H1 (cell line): ENCODE results near the gene PSMC3.

Source experiments
- EGR1 ChIP-seq: IDR thresholded peaks from 2 replicates; pipeline ENCODE4 v1.6.1; 2011; ENCODE audit warnings: low read depth, low read length, borderline replicate concordance
- EZH2 ChIP-seq: fragments of 200-600 bp; sonication (generic); IDR thresholded peaks from 2 replicates; pipeline ENCODE4 v1.7.1; 2012; ENCODE audit warnings: low read depth, mild to moderate bottlenecking, moderate library complexity, low read length, inconsistent platforms; ENCODE audit not compliant: severe bottlenecking
- JUND ChIP-seq: IDR thresholded peaks from 2 replicates; pipeline ENCODE4 v1.6.1; 2011; ENCODE audit warnings: mild to moderate bottlenecking, improper control_type of control experiment, low read length
- MAX ChIP-seq: IDR thresholded peaks from 2 replicates; pipeline ENCODE4 v1.6.1; 2012; ENCODE audit warnings: inconsistent platforms
- POLR2A ChIP-seq, 2 experiments: IDR thresholded peaks; 1 replicate in 1 of 2; 2 replicates in 1 of 2; pipeline ENCODE4 v1.6.1; 2011; ENCODE audit warnings: low read depth in 2 of 2, low read length in 2 of 2, mild to moderate bottlenecking in 2 of 2; ENCODE audit errors: control extremely low read depth in 1 of 2
- POLR2AphosphoS5 ChIP-seq: IDR thresholded peaks from 2 replicates; pipeline ENCODE4 v1.6.1; 2011; ENCODE audit warnings: low read depth, low read length
- RAD21 ChIP-seq, 2 experiments: IDR thresholded peaks in 1 of 2; conservative IDR thresholded peaks in 1 of 2; 2 replicates each; pipeline ENCODE4 v1.6.1; 2011; ENCODE audit warnings: low read depth in 2 of 2, low read length in 2 of 2, improper control_type of control experiment in 1 of 2, inconsistent platforms in 1 of 2, mild to moderate bottlenecking in 1 of 2, moderate library complexity in 1 of 2
- RBBP5 ChIP-seq: IDR thresholded peaks from 2 replicates; pipeline ENCODE4 v1.7.1; 2012; ENCODE audit warnings: low read depth, mild to moderate bottlenecking, inconsistent platforms, low read length, moderate library complexity, borderline replicate concordance
- SUZ12 ChIP-seq: fragments of 200-600 bp; sonication (generic); IDR thresholded peaks from 2 replicates; pipeline ENCODE4 v1.6.1; 2012; ENCODE audit warnings: mild to moderate bottlenecking, inconsistent platforms, low read length, moderate library complexity, mixed read lengths
- TF ChIP-seq, protein P1 (sequence below): IDR thresholded peaks from 2 replicates; pipeline ENCODE4 v1.6.1; 2011; ENCODE audit warnings: low read depth, mild to moderate bottlenecking, low read length; ENCODE audit not compliant: insufficient read depth
- TF ChIP-seq, protein P2 (sequence below), 3 experiments: IDR thresholded peaks; 1 replicate in 2 of 3; 2 replicates in 1 of 3; pipeline versions ENCODE4 v1.5.1 to v1.6.1; 2011; ENCODE audit warnings: low read length in 3 of 3, mild to moderate bottlenecking in 3 of 3, inconsistent platforms in 2 of 3, low read depth in 1 of 3, moderate library complexity in 1 of 3; ENCODE audit not compliant: insufficient read depth in 1 of 3; ENCODE audit errors: control extremely low read depth in 1 of 3

GRCh38 chr11:47437218-47437745 lies 11.0 kb upstream of the PSMC3 start:
- no peak for TF ChIP-seq JUND
- TF ChIP-seq, protein P1, sequence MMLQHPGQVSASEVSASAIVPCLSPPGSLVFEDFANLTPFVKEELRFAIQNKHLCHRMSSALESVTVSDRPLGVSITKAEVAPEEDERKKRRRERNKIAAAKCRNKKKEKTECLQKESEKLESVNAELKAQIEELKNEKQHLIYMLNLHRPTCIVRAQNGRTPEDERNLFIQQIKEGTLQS = no peak
- TF ChIP-seq, protein P2, sequence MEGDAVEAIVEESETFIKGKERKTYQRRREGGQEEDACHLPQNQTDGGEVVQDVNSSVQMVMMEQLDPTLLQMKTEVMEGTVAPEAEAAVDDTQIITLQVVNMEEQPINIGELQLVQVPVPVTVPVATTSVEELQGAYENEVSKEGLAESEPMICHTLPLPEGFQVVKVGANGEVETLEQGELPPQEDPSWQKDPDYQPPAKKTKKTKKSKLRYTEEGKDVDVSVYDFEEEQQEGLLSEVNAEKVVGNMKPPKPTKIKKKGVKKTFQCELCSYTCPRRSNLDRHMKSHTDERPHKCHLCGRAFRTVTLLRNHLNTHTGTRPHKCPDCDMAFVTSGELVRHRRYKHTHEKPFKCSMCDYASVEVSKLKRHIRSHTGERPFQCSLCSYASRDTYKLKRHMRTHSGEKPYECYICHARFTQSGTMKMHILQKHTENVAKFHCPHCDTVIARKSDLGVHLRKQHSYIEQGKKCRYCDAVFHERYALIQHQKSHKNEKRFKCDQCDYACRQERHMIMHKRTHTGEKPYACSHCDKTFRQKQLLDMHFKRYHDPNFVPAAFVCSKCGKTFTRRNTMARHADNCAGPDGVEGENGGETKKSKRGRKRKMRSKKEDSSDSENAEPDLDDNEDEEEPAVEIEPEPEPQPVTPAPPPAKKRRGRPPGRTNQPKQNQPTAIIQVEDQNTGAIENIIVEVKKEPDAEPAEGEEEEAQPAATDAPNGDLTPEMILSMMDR (IDR thresholded peaks at IDR 0.05; ENCODE audit: control extremely low read depth in 1 of 3, insufficient read depth in 1 of 3, low read depth in 1 of 3, low read length in 3 of 3) = no peak
- TF ChIP-seq MAX = no peak
- TF ChIP-seq SUZ12 = no peak
- no peak for TF ChIP-seq EGR1
- no peak for TF ChIP-seq EZH2
- TF ChIP-seq RBBP5 = no peak
- TF ChIP-seq POLR2A (IDR thresholded peaks at IDR 0.05; ENCODE audit: control extremely low read depth in 1 of 2, low read depth in 2 of 2, low read length in 2 of 2) = no peak
- TF ChIP-seq POLR2AphosphoS5 = no peak
- no peak for TF ChIP-seq RAD21 (IDR thresholded peaks at IDR 0.05 in 1 of 2, conservative IDR thresholded peaks at IDR 0.05 in 1 of 2; ENCODE audit: low read depth in 2 of 2, low read length in 2 of 2)
